Measurements from ENCODE around the gene ZCCHC24. TPM values are rescaled to one million over a fixed set of nuclear protein-coding genes. Genes with fewer than 3 reads are reported as not detected.

The ZCCHC24 gene
- total and polyA plus RNA-seq, 2 donors from 2014 or later: 8.4 to 21.3 TPM

DNA sequence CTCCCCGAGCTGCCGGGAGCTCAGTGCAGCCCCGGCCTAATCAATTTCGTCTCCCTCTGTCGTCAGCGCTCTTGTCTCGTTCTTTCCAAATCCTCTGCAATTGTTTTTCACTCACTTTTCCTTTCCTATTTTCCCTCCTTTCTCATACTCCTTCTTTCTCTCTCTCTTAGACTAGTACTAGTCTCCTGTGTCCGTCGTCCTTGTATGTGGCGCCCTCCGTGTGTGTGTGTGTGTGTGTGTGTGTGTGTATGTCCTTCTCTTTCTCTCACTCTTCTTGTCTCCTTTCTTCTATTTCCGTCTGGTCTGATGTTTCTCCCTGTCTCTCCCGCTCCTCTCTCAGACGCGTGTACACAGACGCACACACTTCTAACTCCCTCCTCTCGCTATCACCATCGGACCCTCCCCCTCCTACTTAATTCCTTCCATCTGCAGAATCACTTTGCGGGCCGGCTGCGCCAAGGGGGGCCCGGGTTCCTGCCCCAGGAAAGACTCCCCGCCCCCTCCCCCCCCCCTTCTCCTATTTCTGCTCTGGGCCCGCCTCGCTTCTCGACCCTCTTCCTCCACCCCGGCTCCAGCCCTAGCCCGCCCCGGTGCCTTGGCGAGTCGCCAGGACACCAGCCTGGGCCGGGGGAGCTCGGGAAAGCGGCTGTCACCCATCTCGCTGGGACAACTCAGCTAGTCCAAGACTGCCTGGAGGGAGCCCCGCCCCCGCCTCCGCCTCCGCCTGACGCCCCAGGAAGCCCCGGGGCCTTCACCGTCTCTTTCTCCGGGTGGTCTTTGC, 743 bp upstream of the ZCCHC24 start:
- peak; percentile 90 to 97 (median 92) for DNase-seq
- intact Hi-C loops (cut with DNase I): no loop called here
- no peak for FAIRE-seq
- Histone ChIP-seq H3K36me3 (ENCODE audit: control insufficient read depth in 2 of 3, insufficient read depth in 3 of 3, low read length in 3 of 3) (no peaks in the 10 kb centered on the region), H3K9ac (ENCODE audit: low read length in 3 of 3) (peak overlapping the region in 2 of 3 donors; percentile 62 to 85), H3K9me3 (ENCODE audit: control insufficient read depth in 2 of 3, insufficient read depth in 1 of 3, low read length in 3 of 3) (no peaks in the 10 kb centered on the region), H3K27me3 (ENCODE audit: control insufficient read depth, insufficient read depth, low read length) (no peaks in the 10 kb centered on the region), H3K4me3 (ENCODE audit: low read length in 3 of 3) (peak overlapping the region; percentile 59 to 77 (median 67)), H3K4me1 (ENCODE audit: control insufficient read depth in 2 of 3, insufficient read depth in 2 of 3, low read depth in 1 of 3, low read length in 3 of 3) (peaks cover 0 to 19% (median 0%) of the 10 kb centered on the region in 3 donors), H3K27ac (ENCODE audit: low read depth in 2 of 2, low read length in 2 of 2) (peak overlapping the region; percentile 56 to 65)
- TF ChIP-seq, protein P1, sequence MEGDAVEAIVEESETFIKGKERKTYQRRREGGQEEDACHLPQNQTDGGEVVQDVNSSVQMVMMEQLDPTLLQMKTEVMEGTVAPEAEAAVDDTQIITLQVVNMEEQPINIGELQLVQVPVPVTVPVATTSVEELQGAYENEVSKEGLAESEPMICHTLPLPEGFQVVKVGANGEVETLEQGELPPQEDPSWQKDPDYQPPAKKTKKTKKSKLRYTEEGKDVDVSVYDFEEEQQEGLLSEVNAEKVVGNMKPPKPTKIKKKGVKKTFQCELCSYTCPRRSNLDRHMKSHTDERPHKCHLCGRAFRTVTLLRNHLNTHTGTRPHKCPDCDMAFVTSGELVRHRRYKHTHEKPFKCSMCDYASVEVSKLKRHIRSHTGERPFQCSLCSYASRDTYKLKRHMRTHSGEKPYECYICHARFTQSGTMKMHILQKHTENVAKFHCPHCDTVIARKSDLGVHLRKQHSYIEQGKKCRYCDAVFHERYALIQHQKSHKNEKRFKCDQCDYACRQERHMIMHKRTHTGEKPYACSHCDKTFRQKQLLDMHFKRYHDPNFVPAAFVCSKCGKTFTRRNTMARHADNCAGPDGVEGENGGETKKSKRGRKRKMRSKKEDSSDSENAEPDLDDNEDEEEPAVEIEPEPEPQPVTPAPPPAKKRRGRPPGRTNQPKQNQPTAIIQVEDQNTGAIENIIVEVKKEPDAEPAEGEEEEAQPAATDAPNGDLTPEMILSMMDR (IDR thresholded peaks at IDR 0.05; ENCODE audit: borderline replicate concordance, extremely low read depth, insufficient read depth): no peak

DNA sequence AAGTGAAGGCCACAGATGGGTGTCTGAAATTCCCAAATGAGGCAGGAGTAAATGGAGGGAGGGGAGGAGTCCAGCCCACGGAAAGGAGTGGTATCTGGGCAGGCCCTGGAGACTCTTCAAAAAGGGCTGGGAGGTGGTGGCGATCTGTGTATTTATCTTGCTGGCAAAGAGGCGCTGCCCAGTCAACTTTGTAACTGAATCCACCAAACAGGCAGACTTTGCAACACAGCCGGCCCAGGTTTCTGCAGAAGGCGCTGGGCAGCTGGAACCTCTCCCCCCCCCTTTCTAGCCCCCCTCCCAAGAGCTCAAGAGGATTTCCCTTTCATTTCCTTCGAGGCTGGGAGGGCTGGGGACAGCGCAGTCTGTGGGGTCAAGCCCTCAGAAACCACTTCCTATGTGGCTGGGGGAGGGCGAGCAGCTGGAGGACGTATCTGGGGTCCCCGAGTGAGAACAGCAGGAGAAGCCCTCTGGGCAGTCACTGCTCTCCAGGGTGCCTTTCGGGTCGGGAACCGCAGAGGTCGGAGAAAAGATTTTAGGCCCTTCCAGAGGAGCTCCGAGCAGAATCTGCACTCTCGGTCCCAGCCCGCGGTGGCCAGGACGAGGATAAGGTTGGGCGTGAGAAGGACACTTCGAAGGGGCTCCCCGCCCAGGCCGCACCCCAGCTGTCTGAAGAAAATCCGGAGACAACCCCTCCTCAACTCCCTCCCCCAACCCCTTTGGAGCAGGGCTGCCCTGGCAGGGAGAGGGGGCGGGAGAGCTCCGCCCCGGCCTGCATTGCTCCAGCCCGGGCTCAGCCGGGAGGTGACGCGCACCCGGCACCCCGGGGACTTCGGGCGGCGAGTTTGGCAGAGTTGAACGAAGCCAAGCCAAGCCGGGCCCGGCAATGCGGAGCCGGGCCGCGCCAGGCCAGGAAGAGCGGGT, 965 bp downstream of the ZCCHC24 start:
- no peaks in the 10 kb centered on the region for H3K27me3 ChIP-seq (ENCODE audit: control insufficient read depth, insufficient read depth, low read length)
- TF ChIP-seq, protein P1 (IDR thresholded peaks at IDR 0.05; ENCODE audit: borderline replicate concordance, extremely low read depth, insufficient read depth): no peak
- peak; percentile 72 to 90 (median 81) for DNase-seq
- H3K4me1 ChIP-seq (ENCODE audit: control insufficient read depth in 2 of 3, insufficient read depth in 2 of 3, low read depth in 1 of 3, low read length in 3 of 3): peaks cover 0 to 23% (median 0%) of the 10 kb centered on the region in 3 donors
- H3K9me3 ChIP-seq (ENCODE audit: control insufficient read depth in 2 of 3, insufficient read depth in 1 of 3, low read length in 3 of 3): no peaks in the 10 kb centered on the region
- no peak for FAIRE-seq
- peak overlapping the region; percentile 32 to 59 for H3K27ac ChIP-seq (ENCODE audit: low read depth in 2 of 2, low read length in 2 of 2)
- H3K4me3 ChIP-seq (ENCODE audit: low read length in 3 of 3): peak overlapping the region; percentile 58 to 71 (median 71)
- intact Hi-C loops (cut with DNase I): no loop called here
- H3K9ac ChIP-seq (ENCODE audit: low read length in 3 of 3): peak overlapping the region; percentile 28 to 69 (median 37)
- no peaks in the 10 kb centered on the region for H3K36me3 ChIP-seq (ENCODE audit: control insufficient read depth in 2 of 3, insufficient read depth in 3 of 3, low read length in 3 of 3)

DNA sequence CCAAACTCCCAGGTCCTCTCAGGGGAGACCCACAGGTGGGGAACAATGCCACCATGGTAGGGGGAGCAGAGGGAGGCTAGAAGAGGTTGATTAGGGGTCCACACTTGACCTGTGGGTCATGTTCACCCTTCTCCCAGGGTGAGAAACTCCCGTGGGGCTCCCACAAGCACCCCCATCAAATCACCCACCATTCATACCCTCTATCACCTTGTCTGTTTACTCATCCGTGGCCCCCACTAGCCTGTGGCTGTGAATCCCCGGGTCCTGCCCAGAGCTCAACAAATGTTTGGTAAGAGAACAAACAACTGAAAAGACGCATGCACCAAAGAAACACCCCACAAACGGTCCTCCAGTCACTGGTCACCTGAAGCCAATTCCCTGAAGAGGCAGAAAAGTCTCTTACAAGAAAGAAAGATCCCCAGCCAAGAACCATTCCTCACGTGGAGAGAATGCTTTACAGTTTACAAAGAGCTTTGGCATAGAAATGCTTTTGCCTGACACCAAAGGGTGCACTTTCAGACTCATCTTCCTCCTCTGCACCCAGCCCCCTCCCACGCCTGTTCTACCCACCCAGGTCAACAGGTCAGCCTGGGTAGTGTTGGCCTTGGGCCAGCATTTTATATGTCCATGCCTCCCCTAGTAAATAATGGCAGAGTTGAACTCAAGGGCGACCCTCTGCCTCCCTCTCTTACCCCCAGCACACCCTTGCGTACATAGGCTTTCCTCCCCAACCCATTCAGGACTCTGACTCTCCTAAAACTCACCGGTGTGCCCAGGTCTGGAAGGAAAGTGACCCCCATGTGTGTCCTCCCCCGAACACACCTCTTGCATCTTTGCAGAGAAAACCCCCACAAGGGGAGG, 1.9 kb downstream of the ZCCHC24 start:
- intact Hi-C loops (cut with DNase I): no loop called here
- Histone ChIP-seq H3K9ac (ENCODE audit: low read length in 3 of 3) (peak overlapping the region in 2 of 3 donors; percentile 28 to 69), H3K4me1 (ENCODE audit: control insufficient read depth in 2 of 3, insufficient read depth in 2 of 3, low read depth in 1 of 3, low read length in 3 of 3) (peaks cover 0 to 26% (median 0%) of the 10 kb centered on the region in 3 donors), H3K27me3 (ENCODE audit: control insufficient read depth, insufficient read depth, low read length) (no peaks in the 10 kb centered on the region), H3K36me3 (ENCODE audit: control insufficient read depth in 2 of 3, insufficient read depth in 3 of 3, low read length in 3 of 3) (no peaks in the 10 kb centered on the region), H3K9me3 (ENCODE audit: control insufficient read depth in 2 of 3, insufficient read depth in 1 of 3, low read length in 3 of 3) (no peaks in the 10 kb centered on the region), H3K4me3 (ENCODE audit: low read length in 3 of 3) (peak overlapping the region; percentile 58 to 71 (median 71)), H3K27ac (ENCODE audit: low read depth in 2 of 2, low read length in 2 of 2) (no peak overlapping the region)
- TF ChIP-seq, protein P1 (IDR thresholded peaks at IDR 0.05; ENCODE audit: borderline replicate concordance, extremely low read depth, insufficient read depth): no peak
- no peak for DNase-seq
- no peak for FAIRE-seq

Data from kidney (tissue), 14 donors.